Astrocyte (in vitro differentiated cells and primary cell): Measurements from ENCODE around the gene AKAP13. TPM values are rescaled to one million over a fixed set of nuclear protein-coding genes. Genes with fewer than 3 reads are reported as not detected.

Experiments
- DNase-seq: peaks from one replicate; pipeline ENCODE4 v3.0.0-alpha.2; 2010; ENCODE audit warnings: low read depth
- FAIRE-seq: peaks from 2 replicates; lab custom pipeline; 2011; peaks lifted over from hg19 to GRCh38; lab: Jason Lieb, UNC
- H2AFZ ChIP-seq: 2 replicates; pipeline ENCODE4 v1.6.0; 2012; ENCODE audit warnings: low read depth, low read length, inconsistent platforms
- H3K27ac ChIP-seq: 2 replicates; pipeline ENCODE4 v1.5.1; 2011; ENCODE audit warnings: low read depth, low read length, inconsistent platforms
- H3K27me3 ChIP-seq: 2 replicates; pipeline ENCODE4 v1.6.0; 2011; ENCODE audit warnings: low read length, inconsistent platforms; ENCODE audit not compliant: insufficient read depth
- H3K36me3 ChIP-seq: 2 replicates; pipeline ENCODE4 v1.5.1; 2011; ENCODE audit warnings: low read length, inconsistent platforms; ENCODE audit not compliant: insufficient read depth
- H3K4me1 ChIP-seq: 2 replicates; pipeline ENCODE4 v1.5.1; 2011; ENCODE audit warnings: low read length, inconsistent platforms; ENCODE audit not compliant: insufficient read depth
- H3K4me2 ChIP-seq: 2 replicates; pipeline ENCODE4 v1.6.0; 2012; ENCODE audit warnings: low read length, inconsistent platforms
- H3K4me3 ChIP-seq: 2 replicates; pipeline ENCODE4 v1.5.1; 2011; ENCODE audit warnings: low read depth, mild to moderate bottlenecking, low read length, inconsistent platforms; ENCODE audit not compliant: insufficient read depth
- H3K79me2 ChIP-seq: 2 replicates; pipeline ENCODE4 v1.6.0; 2012; ENCODE audit warnings: mild to moderate bottlenecking, low read length, inconsistent platforms; ENCODE audit not compliant: insufficient read depth
- H3K9ac ChIP-seq: 2 replicates; pipeline ENCODE4 v1.6.0; 2012; ENCODE audit warnings: mild to moderate bottlenecking, low read length, inconsistent platforms
- H3K9me3 ChIP-seq: 2 replicates; pipeline ENCODE4 v1.5.1; 2012; ENCODE audit warnings: low read depth, mild to moderate bottlenecking, low read length, inconsistent platforms; ENCODE audit not compliant: insufficient read depth
- H4K20me1 ChIP-seq: 2 replicates; pipeline ENCODE4 v1.6.0; 2012; ENCODE audit warnings: low read length, inconsistent platforms; ENCODE audit not compliant: insufficient read depth
- H3K27ac Mint-ChIP-seq: one replicate; pipeline ENCODE4 v1.8.0; 2021; ENCODE audit warnings: mild to moderate bottlenecking, mixed read lengths; ENCODE audit not compliant: unreplicated experiment
- H3K27me3 Mint-ChIP-seq: one replicate; pipeline ENCODE4 v1.8.0; 2021; ENCODE audit warnings: low read depth, mixed read lengths; ENCODE audit not compliant: unreplicated experiment
- H3K36me3 Mint-ChIP-seq: one replicate; pipeline ENCODE4 v1.8.0; 2021; ENCODE audit warnings: low read depth, mixed read lengths; ENCODE audit not compliant: unreplicated experiment
- H3K4me1 Mint-ChIP-seq: one replicate; pipeline ENCODE4 v1.8.0; 2021; ENCODE audit warnings: low read depth, mixed read lengths; ENCODE audit not compliant: unreplicated experiment
- H3K4me3 Mint-ChIP-seq: one replicate; pipeline ENCODE4 v1.8.0; 2021; ENCODE audit warnings: mild to moderate bottlenecking, moderate library complexity, mixed read lengths; ENCODE audit not compliant: unreplicated experiment
- H3K9me3 Mint-ChIP-seq: one replicate; pipeline ENCODE4 v1.8.0; 2021; ENCODE audit warnings: mild to moderate bottlenecking, mixed read lengths; ENCODE audit not compliant: unreplicated experiment
- CTCF ChIP-seq: IDR thresholded peaks from 2 replicates; pipeline ENCODE4 v1.5.1; 2011; ENCODE audit warnings: low read depth, mild to moderate bottlenecking, inconsistent platforms, low read length, moderate library complexity; ENCODE audit not compliant: insufficient read depth
- EZH2 ChIP-seq: IDR thresholded peaks from 2 replicates; pipeline ENCODE4 v1.6.1; 2012; ENCODE audit warnings: mild to moderate bottlenecking, low read length, inconsistent platforms; ENCODE audit not compliant: insufficient read depth
- total RNA-seq: library from RNA; stranded (reverse); gene quantifications from 2 replicates; pipeline ENCODE4 v1.2.1, GENCODE V29; 2021

AKAP13 gene
- total RNA-seq, 1 donor from 2014 or later = 98.2 TPM

DNA sequence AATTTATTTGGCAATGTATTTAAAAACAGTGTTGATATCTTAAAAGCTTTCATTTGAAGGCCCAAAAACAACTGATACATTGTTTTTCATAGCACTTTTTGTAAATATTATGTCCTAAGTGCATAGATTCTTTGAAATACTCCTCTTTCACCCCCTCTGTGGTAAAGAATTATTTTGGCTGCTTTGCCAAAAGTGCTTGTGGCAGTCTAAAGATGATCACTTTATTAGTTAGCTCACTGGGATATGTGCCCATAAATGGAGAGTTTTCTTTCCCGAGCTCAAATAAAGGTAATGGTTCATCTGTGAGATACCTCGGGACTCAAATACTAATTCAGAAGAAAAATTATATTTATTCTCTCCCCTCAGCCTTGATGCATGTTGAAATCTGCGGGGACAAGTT lies 16.7 kb downstream of the AKAP13 start:
- Histone ChIP-seq H3K36me3 (no peaks in the 10 kb centered on the region), H3K4me2 (no peak overlapping the region), H3K9me3 (no peaks in the 10 kb centered on the region), H3K79me2 (peaks cover 92% of the 10 kb centered on the region), H2AFZ (no peak overlapping the region), H3K4me1 (peaks cover 18% of the 10 kb centered on the region), H3K27me3 (no peaks in the 10 kb centered on the region), H3K4me3 (no peak overlapping the region), H3K27ac (no peak overlapping the region), H3K9ac (no peak overlapping the region), H4K20me1 (peaks cover 34% of the 10 kb centered on the region)
- peaks cover 32% of the 10 kb centered on the region for H3K4me1 Mint-ChIP-seq
- peaks cover 1% of the 10 kb centered on the region for H3K36me3 Mint-ChIP-seq
- FAIRE-seq (no peak), DNase-seq (no peak)
- no peak for TF ChIP-seq EZH2
- no peak for TF ChIP-seq CTCF
- no peaks in the 10 kb centered on the region for H3K9me3 Mint-ChIP-seq
- H3K4me3 Mint-ChIP-seq = no peak overlapping the region
- H3K27me3 Mint-ChIP-seq = no peaks in the 10 kb centered on the region
- no peak overlapping the region for H3K27ac Mint-ChIP-seq

- FAIRE-seq = peak; percentile 29
- peaks cover 36% of the 10 kb centered on the region for H3K4me1 Mint-ChIP-seq
Observed at GRCh38 chr15:85397926-85398325, 17.5 kb downstream of the AKAP13 start.

More at GRCh38 chr15:85397926-85398325, 17.5 kb downstream of the AKAP13 start:
- Mint-ChIP-seq H3K27ac (no peak overlapping the region), H3K4me3 (no peak overlapping the region), H3K27me3 (no peaks in the 10 kb centered on the region), H3K9me3 (no peaks in the 10 kb centered on the region), H3K36me3 (peaks cover 1% of the 10 kb centered on the region)
- Histone ChIP-seq H3K4me1 (peaks cover 25% of the 10 kb centered on the region), H3K27ac (no peak overlapping the region), H3K9me3 (no peaks in the 10 kb centered on the region), H3K9ac (no peak overlapping the region), H3K4me2 (no peak overlapping the region), H3K27me3 (no peaks in the 10 kb centered on the region), H4K20me1 (peaks cover 28% of the 10 kb centered on the region), H3K4me3 (no peak overlapping the region), H3K79me2 (peaks cover 93% of the 10 kb centered on the region), H2AFZ (no peak overlapping the region), H3K36me3 (no peaks in the 10 kb centered on the region)
- TF ChIP-seq EZH2 = no peak
- TF ChIP-seq CTCF = no peak
- no peak for DNase-seq
